Left kidney (tissue), 2 donors: ENCODE data around the gene PXDN. TPM values are rescaled to one million over a fixed set of nuclear protein-coding genes. Genes with fewer than 3 reads are reported as not detected.

ENCODE experiments used
- DNase-seq: peaks from one replicate; pipeline ENCODE4 v3.0.0-alpha.2; 2013
- polyA plus RNA-seq: library from polyadenylated mRNA; unstranded; fragments of 120-200 nt; gene quantifications from one replicate; pipeline ENCODE4 v1.2.1, GENCODE V29; 2013; ENCODE audit not compliant: insufficient read length

PXDN gene
- polyA plus RNA-seq, 1 donor: 154 TPM

- no peak for DNase-seq
These were observed 149.7 kb downstream of the PXDN start for GRCh38 chr2:1594373-1595171.

GRCh38 chr2:1594123-1594372 is 150.3 kb downstream of the PXDN start:
- DNase-seq: no peak

GRCh38 chr2:1593371-1594122 is 150.8 kb downstream of the PXDN start:
- no peak for DNase-seq

- peak; percentile 80 for DNase-seq
These were observed 152.1 kb downstream of the PXDN start for GRCh38 chr2:1591978-1592907.

GRCh38 chr2:1591461-1591770 is 152.9 kb downstream of the PXDN start:
- no peak for DNase-seq

- no peak for DNase-seq
These were observed 153.5 kb downstream of the PXDN start for GRCh38 chr2:1590596-1591460.

GRCh38 chr2:1588978-1589621 is 155.2 kb downstream of the PXDN start:
- no peak for DNase-seq

GRCh38 chr2:1588051-1588977 is 156.0 kb downstream of the PXDN start:
- DNase-seq: no peak

GRCh38 chr2:1586923-1587840 is 157.1 kb downstream of the PXDN start:
- no peak for DNase-seq

GRCh38 chr2:1586251-1586922 is 157.9 kb downstream of the PXDN start:
- no peak for DNase-seq

- no peak for DNase-seq
These were observed 158.7 kb downstream of the PXDN start for GRCh38 chr2:1585635-1586034.

- no peak for DNase-seq
These were observed 159.4 kb downstream of the PXDN start for GRCh38 chr2:1584691-1585485.

GRCh38 chr2:1584051-1584531 is 160.2 kb downstream of the PXDN start:
- DNase-seq: no peak

- DNase-seq: no peak
These were observed 161.4 kb downstream of the PXDN start for GRCh38 chr2:1582891-1583341.

- no peak for DNase-seq
These were observed 162.2 kb downstream of the PXDN start for GRCh38 chr2:1581965-1582625.
